ENCODE data around the gene ALOX5AP. TPM values are rescaled to one million over a fixed set of nuclear protein-coding genes. Genes with fewer than 3 reads are reported as not detected.
A peak's percentile ranks its signal among the peaks of the same experiment; 100 is the strongest.

Gene ALOX5AP
- total and polyA plus RNA-seq, 10 of the 15 experiments (the other 5 are each of a cell fraction or from before 2014, with no cell fraction given) = 45.9 to 426 (median 109) TPM

DNA sequence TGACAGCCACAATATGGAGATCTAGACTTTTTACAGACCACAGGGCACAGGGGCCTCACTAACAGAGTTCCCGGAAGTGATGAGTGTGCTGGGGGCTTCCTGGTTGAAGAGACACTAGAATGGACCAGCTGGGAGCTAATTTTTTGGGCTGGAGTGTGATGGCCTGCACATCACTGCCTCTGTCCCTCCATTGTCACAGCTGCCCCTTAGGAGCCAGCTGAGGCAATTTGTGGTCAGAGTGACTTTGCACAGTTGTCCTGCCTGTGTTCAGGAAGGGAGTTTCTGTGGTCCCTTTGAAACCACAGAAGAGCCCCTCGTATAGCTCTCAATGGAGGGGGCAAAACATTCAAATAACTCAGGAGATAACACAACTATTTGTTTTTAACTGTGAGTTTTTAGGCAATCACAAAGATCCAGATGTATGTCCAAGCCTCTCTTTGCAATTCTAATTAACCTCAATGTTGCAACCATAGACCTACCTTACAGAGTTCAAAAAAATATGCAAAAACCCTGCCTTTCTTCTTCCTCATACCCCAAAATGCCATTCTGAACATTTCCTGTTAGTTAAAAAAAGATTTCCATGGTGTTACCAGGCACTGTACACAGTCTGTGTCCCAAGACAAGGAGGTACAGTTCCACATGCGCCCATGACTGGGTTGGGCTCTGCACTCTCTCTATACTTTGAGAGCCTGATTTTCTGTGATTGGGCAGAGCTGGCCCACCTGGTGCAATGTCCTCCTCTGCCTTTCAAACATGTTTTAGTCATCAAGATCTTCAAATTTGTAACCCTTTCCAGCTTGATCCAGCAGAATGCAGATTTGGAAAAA, 2.4 kb downstream of the ALOX5AP start (continued):
- TF ChIP-seq EGR1 (IDR thresholded peaks at IDR 0.05; ENCODE audit: borderline replicate concordance in 1 of 2, low read depth in 2 of 2, low read length in 2 of 2) (no peak), SMAD5 (IDR thresholded peaks at IDR 0.05; ENCODE audit: low read depth) (no peak), MEF2B (IDR thresholded peaks at IDR 0.05; ENCODE audit: partially characterized antibody, poor library complexity, severe bottlenecking) (no peak), JUND (IDR thresholded peaks at IDR 0.05; ENCODE audit: low read depth, low read length) (no peak), BCL11A (IDR thresholded peaks at IDR 0.05; ENCODE audit: low read depth, low read length) (0 out of 2 replicates have a peak, but pooled peaks have one; percentile 16), CHD4 (IDR thresholded peaks at IDR 0.05) (no peak), ZNF687 (IDR thresholded peaks at IDR 0.05) (peak; percentile 50), CBFB (IDR thresholded peaks at IDR 0.05; ENCODE audit: low read depth) (peak; percentile 85), FOXM1 (IDR thresholded peaks at IDR 0.05; ENCODE audit: low read depth, low read length) (0 out of 2 replicates have a peak, but pooled peaks have one; percentile 23), SUPT20H (IDR thresholded peaks at IDR 0.05; ENCODE audit: borderline replicate concordance, control insufficient read depth, low read depth, low read length) (no peak), MTA2 (IDR thresholded peaks at IDR 0.05; ENCODE audit: low read depth) (peak; percentile 54; the same call in 1 of the 2 replicates), ZNF384 (IDR thresholded peaks at IDR 0.05; ENCODE audit: borderline replicate concordance, low read depth, low read length) (no peak), STAT3 (IDR thresholded peaks at IDR 0.05; ENCODE audit: low read depth, low read length) (no peak), CREB1 (IDR thresholded peaks at IDR 0.05; ENCODE audit: low read depth) (no peak), CHD1 (IDR thresholded peaks at IDR 0.05; ENCODE audit: low read depth, low read length) (no peak), SREBF1 (IDR thresholded peaks at IDR 0.05; ENCODE audit: low read length) (no peak), ZZZ3 (IDR thresholded peaks at IDR 0.05; ENCODE audit: control insufficient read depth, insufficient read length, low read depth) (no peak), NRF1 (conservative IDR thresholded peaks at IDR 0.05; ENCODE audit: low read depth, low read length) (no peak)
- TF ChIP-seq, protein P1, sequence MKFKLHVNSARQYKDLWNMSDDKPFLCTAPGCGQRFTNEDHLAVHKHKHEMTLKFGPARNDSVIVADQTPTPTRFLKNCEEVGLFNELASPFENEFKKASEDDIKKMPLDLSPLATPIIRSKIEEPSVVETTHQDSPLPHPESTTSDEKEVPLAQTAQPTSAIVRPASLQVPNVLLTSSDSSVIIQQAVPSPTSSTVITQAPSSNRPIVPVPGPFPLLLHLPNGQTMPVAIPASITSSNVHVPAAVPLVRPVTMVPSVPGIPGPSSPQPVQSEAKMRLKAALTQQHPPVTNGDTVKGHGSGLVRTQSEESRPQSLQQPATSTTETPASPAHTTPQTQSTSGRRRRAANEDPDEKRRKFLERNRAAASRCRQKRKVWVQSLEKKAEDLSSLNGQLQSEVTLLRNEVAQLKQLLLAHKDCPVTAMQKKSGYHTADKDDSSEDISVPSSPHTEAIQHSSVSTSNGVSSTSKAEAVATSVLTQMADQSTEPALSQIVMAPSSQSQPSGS (IDR thresholded peaks at IDR 0.05; ENCODE audit: low read length) = no peak
- TF ChIP-seq, protein P2, sequence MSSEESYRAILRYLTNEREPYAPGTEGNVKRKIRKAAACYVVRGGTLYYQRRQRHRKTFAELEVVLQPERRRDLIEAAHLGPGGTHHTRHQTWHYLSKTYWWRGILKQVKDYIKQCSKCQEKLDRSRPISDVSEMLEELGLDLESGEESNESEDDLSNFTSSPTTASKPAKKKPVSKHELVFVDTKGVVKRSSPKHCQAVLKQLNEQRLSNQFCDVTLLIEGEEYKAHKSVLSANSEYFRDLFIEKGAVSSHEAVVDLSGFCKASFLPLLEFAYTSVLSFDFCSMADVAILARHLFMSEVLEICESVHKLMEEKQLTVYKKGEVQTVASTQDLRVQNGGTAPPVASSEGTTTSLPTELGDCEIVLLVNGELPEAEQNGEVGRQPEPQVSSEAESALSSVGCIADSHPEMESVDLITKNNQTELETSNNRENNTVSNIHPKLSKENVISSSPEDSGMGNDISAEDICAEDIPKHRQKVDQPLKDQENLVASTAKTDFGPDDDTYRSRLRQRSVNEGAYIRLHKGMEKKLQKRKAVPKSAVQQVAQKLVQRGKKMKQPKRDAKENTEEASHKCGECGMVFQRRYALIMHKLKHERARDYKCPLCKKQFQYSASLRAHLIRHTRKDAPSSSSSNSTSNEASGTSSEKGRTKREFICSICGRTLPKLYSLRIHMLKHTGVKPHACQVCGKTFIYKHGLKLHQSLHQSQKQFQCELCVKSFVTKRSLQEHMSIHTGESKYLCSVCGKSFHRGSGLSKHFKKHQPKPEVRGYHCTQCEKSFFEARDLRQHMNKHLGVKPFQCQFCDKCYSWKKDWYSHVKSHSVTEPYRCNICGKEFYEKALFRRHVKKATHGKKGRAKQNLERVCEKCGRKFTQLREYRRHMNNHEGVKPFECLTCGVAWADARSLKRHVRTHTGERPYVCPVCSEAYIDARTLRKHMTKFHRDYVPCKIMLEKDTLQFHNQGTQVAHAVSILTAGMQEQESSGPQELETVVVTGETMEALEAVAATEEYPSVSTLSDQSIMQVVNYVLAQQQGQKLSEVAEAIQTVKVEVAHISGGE (CRISPR knock-in tag; IDR thresholded peaks at IDR 0.05) = no peak

Measured in GM12878 (cell line).